G401 (cell line): Measurements from ENCODE around the gene NFXL1. TPM values are rescaled to one million over a fixed set of nuclear protein-coding genes. Genes with fewer than 3 reads are reported as not detected.

Source experiments
- DNase-seq: peaks from one replicate; pipeline ENCODE4 v3.0.0-alpha.2; 2015; ENCODE audit warnings: low spot score
- in situ Hi-C: cut with HindIII; loops from 2 replicates; pipeline ENCODE4 v1.10.0; 2016; ENCODE audit warnings: low sequenced_read_pairs, mixed read lengths
- total RNA-seq: library from RNA; depleted of rRNA; stranded (reverse); fragments of >200 nt; shearing (Covaris generic); gene quantifications from 2 replicates; pipeline ENCODE4 v1.2.3, GENCODE V29; 2014

The NFXL1 gene
- total RNA-seq, 1 experiment from 2014 or later: 4.1 TPM

DNA sequence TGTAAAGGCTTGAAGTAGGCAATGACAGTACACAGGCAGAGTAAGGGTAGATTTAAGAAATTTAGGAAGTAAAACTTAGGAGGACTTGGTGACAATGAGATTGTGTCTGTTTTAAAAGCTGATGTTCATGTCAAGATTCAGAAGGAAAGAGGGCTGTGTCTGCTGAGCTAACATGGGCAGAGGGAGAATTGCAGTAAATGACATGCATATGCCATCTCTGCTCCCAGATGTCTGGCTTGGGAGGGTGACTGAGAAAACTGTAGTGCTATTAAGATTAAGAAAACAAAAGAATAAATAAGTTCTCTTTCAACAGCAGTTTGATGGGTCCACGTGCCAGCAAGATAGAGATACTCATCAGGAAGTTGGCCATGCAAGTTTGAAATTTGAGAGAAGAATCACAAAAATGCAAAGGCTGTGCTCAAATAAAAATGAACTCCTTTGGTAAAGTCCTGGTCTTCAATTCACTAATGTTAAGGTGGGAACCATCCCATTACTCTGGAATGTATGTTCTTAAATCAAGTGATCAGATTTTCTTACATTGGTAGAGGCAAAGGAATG, 7.2 kb downstream of the NFXL1 start:
- no peak for DNase-seq
- in situ Hi-C loops: no loop called here

DNA sequence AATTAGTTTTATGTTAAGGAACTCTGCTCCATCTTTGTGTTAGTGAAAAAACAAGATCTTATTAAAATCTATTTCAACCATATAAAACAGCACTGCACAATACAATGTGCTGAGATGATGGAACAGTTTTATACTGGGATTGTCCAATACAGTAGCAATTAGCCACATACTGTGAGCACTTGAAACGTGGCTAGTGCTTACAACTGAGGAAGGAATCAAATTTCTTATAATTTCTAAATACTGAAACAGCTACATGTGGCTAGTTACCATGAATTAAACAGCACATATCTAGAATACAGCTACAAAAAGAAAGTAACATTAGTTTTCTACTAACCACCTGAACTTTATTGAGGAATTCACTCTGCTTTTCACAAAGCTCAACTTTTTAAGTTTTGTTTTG, 14.7 kb downstream of the NFXL1 start:
- no peak for DNase-seq
- in situ Hi-C loops: no loop called here

DNA sequence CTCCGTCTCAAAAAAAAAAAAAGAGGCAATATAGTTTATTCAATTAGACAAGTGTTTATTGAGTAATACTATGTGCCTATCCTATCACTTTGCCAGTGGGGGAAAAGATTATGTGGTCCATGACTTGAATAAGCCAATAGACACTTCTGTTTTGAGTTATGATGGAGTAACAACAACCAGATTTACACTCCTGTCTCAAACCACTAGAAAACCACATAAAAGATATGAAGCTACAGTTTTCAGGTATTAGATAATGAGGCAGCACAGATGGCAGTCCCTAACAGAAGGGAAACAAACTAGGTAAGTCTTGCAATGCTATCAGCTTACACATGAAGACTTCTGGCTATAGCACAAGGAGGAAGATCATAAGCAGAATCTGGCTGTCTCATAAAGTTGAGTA, 22.5 kb downstream of the NFXL1 start:
- in situ Hi-C loops: no loop called here
- no peak for DNase-seq

DNA sequence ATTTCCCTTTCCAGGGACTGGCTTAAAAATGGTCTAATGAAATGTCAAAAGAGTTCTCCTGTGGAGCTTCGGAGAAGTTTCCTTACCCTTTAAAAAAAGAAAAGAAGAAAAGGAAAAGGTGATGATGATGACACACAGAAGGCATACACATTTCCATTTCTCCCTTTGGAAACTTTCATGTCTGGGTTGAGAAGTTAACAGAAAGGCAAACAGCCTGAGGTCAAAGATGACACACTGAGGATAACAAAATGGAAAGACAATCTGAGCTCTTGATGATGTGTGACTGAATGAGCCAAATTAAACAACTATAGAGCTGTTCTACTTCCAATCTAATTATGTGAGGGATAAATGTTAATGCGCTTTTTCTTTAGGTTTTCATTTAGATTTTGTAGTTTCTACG, 32.2 kb downstream of the NFXL1 start:
- no peak for DNase-seq
- in situ Hi-C loops: no loop called here

DNA sequence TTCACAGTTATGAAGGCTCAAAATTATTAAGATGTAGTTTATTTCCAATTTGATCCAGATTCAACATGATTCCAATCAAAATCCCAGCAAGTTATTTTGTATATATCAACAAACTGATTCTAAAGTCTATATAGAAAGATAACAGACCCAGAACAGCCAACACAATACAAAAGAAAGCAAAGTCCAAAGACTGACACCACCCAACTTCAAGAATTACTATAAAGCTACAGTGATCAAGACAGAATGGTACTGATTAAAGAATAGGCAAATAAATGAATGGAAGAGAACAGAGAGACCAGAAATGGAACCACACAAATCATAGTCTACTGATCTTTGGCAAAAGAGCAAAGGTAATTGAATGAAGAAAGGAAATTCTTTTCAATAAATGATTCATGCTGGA, 34.9 kb downstream of the NFXL1 start:
- DNase-seq: no peak
- in situ Hi-C loops: no loop called here

DNA sequence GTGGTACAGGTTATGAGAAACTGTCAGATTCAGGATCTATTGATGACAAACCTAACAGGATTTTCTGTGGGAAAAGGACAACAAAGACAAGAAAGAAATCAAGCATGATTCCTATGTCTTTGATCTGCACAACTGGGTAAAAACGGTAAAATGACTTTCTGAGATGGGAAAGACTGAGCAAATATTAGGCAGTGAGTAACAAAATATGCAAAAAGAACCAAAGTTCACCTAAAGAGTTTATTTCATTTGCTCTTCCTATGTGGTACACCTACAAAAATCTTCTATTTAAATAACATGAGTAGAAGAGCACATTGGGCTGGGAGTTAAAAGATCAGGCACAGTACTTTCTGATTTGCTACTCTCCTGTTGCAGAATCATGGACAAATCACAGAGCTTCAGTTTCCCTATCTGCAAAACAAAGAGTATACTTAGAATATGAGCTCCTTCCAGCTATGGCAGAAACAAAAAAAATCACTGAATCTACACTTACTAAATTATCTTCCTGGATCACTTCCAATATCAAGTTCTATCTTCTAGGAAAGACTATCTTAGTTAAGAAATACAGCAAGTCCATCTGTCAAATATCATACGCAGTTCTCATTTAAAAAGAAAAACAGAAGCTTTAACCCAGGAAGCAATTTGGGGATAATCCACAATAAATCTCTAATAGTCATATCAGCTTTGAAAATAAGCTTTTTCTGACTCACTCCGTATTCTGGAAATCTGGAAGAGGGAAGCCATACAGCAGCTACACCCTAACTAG, 37.4 kb downstream of the NFXL1 start:
- in situ Hi-C loops: no loop called here
- no peak for DNase-seq

DNA sequence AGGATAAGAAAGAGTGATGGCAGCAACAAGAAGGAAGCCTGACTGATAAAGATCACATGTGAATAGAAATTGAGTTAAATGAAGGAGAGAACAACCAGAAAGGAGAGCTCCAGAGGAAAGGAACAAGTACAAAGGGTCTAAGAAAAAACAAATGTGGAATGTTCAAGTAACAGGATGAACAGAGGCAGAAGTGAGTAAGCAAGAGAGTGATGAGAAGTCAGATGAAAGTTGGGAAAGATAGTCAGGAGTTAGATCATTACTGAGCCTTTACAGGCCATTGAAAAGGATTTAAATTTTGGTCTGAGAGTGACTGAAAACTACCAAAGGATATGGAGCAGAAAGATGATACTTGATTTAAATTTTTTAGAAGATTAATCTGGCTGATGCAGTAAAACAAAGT, 38.1 kb downstream of the NFXL1 start:
- in situ Hi-C loops: no loop called here
- no peak for DNase-seq

DNA sequence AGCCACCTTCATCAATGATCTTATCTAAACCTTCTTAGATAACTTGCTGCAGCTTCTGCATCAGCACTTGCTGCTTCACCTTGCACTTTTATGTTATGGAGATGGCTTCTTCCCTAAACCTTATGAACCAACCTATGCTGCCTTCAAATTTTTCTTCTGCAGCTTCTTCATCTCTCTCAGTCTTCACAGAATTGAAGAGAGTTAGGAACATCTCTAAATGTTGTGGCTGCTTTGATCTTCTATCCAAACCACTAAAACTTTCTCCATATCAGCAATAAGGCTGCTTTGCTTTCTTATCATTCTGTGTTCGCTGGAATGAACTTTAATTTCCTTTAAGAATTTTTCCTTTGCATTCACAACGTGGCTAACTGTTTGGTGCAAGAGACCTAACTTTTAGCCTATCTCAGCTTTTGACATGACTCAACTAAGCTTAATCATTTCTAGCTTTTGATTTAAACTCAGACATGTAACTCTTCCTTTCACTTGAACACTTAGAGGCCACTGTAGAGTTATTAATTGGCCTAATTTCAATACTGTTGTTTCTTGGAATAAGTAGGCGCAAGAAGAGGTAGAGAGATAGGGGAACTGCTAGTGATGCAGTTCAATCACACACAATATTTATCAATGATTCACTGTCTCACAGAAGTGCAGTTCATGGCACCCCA, 40.4 kb downstream of the NFXL1 start:
- in situ Hi-C loops: no loop called here
- DNase-seq: no peak

DNA sequence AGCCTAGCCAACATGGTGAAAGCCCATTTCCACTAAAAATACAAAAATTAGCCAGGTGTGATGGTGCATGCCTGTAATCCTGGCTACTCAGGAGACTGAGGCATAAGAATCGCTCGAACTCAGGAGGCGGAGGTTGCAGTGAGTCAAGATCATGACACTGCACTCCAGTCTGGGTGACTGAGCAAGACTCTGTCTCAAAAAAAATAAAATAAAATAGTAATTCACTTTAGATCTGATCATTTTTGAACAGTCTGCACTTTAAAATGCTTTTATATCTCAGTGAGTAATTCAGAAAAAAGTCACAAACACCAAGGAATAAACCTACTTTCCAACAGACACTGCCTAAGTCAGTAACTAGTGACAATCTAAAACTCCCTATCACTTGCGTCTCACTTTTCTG, 50.9 kb downstream of the NFXL1 start:
- DNase-seq: no peak
- in situ Hi-C loops: no loop called here

DNA sequence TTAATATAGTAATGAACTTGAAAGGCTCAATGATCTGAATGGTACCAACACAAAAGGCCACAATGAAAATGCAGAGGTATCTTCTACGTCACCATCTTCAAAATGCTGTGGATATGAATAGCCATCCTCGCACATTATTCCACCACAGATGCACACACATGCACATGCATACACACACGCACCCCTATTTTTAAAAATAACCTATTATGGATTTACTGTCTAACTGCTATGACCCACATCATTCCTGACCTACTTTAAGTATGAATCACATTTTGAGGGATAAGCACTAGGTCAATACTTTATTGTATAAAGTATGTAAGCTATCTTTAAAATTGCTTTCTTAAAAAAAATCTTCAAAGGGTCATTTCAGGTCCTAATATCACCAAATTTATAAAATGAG, 52.1 kb downstream of the NFXL1 start:
- DNase-seq: no peak
- in situ Hi-C loops: no loop called here

DNA sequence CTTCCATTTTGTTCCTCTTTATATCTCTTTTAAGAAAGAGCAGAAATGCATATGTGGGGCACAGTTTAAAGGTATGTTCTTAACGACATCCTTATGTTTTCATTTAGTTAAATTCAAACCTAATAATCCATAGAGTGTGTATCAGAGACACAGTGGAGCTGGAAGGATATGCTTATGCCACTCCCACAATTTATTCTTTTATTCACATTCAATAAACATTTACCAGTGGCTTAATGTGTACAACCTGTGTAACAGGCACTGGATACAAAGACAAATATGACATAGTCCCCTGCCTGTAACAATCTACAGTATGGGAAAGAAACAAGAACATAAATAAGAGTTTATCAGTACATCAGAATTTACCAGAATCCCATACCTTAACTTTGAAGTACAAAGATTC, 54.1 kb downstream of the NFXL1 start:
- in situ Hi-C loops: no loop called here
- no peak for DNase-seq

DNA sequence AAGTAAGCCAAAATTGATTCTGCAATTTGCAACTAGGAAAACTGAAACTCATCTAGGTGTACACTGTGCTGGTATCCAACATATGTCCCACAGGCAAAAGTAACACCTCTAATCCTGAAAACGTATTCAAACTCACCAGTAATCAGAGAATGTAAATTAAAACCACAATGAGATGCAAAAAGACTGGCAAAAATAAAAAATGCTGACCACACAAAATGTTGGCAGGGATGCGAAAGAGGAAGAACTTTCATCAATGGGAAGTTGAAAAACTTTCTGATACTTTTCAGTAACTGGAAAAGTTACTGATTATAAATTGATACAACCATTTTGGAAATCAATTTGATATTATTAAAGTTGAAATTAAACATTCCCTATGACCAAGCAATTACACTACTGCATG, 56.4 kb downstream of the NFXL1 start:
- no peak for DNase-seq
- in situ Hi-C loops: no loop called here

DNA sequence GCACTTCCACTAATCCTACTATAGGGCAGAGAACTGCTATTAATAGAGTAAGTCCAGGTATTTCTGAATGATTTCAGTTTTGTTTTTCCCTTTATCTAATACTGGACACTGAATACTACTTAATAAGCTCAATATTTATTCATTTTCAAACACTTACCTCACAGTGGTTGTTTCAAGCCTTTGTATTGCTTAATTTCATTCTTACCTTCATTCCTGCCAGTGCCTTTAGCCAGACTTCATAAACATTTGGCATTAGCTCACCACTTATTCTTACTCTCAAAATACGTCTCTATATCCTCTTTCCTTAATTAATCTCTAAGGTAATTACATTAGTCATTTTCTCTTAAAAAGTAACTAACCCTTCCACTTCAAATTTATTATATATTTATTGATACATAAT, 57.7 kb downstream of the NFXL1 start:
- in situ Hi-C loops: no loop called here
- DNase-seq: no peak

DNA sequence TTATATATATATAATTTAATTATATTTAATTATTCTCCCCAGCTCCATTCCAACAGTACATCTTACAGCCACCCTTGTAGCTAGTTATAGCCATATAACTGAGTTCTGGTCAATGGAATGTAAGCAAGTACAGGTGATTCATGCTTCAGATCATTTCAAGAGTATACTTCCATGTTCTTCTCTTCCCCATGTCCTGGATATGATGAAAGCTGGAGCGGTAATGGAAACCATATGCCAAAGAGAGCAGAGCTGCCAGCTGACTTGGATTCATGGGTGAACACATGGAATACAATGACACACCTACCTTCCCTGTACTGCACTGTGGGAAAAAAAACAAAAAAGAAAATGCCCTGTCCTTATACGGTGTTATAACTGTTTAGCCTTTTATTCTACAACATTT, 59.0 kb downstream of the NFXL1 start:
- in situ Hi-C loops: no loop called here
- DNase-seq: no peak

DNA sequence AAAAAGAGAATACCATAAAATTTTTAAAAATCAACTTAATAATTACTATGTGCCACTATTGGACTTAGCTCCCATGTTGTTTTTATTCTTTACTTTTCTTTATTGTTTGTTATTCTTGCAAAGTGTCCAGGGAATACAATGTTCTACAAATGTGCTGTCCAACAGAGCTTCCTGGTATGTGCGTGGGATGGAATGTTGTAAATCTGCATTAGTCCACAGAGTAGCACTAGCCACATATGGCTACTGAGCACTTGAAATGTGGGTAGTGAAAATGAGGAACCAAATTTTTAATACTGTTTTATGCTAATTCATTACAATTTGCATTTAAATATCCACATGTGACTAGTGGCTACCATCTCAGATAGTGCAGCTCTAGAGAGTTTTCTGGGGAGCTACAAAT, 62.2 kb downstream of the NFXL1 start:
- DNase-seq: no peak
- in situ Hi-C loops: no loop called here

DNA sequence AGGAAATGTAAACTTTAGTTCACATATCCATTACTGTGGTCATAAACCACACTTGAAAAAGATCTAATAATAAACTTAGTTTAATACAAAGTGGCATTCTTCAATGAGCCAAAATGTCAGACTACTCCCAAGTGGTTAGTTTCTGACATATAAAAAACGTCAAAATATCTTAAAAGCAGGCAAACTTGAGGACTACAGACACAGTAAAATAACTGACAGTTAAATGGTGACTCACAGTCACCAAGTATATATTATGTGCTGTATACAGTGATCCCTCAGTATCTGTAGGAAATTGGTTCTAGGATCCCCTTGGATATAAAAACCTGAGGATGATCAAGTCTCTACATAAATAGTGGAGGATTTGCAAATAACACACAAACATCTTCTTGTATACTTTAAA, 64.9 kb downstream of the NFXL1 start:
- DNase-seq: no peak
- in situ Hi-C loops: no loop called here

DNA sequence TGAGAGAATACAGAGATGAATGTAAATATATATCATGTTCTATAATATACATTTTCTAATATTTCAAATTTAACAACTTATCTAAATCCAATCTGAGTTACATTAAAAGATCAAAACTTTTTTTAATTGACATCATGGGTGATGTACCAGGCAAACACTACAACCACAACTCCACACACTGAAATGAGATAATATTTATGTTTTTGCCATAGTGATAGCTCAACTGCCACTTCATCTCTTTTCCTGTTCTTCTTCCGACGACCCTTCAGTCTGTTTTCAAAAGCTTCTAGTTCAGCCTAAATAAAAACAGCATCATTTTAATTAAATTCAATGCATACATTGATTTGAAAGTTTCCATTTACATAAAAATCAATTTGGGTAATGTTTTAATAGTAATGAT, 66.3 kb downstream of the NFXL1 start:
- in situ Hi-C loops: no loop called here
- no peak for DNase-seq

DNA sequence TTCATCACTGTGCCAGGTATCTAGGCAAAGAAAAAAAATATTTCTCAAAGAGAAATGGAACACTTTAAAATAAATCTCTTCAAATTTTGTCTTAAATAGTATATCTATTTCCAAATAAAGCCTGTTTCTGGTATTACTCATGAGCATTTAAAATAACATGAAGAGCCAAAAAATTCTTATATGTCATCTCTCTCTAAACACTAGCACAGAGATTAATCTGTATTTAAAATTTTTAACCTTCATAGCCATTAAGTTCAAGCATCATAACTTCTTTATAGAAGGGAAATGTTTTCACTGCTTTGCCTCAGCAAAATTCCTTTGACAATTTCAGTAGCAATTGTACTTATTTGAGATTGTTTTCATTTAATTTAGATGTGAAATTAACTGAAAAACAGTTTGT, 71.4 kb downstream of the NFXL1 start:
- in situ Hi-C loops: no loop called here
- DNase-seq: no peak

DNA sequence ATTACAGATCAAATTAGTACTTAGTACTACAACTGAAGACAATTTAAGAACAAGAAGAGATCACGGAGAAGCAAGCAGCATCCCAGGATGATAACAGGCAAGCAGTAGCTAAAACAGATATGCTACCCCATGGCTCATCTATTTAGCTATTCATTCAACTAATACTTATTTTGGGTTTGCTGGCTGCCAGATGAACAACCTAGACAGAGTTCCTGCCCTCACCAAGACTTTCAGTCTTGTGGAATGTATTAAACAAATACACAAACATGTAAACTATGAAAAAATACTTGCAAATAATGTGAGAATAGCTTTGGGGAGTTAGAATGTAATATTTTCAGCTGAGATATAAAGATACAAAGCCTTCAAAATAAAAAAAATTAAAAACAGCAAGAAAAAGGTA, 74.1 kb downstream of the NFXL1 start:
- no peak for DNase-seq
- in situ Hi-C loops: no loop called here

DNA sequence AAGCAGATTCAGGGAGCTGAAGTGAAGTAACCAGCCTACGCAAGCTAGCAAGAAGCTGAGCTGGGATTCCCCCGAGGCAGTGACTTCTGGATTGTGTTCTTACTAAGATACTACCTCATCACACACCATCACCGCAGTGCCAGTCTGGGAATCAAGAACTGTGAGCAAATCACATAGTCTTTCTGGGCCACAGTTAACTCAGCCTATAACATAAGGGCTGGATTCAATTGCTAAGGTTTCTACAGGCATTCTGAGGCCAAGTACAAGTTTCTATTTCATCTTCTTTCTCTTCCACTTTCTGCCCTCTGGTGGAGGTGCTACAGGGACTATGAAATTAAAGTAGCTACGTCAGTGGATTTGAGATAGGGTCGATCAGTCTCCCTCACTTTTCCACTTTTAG, 75.1 kb downstream of the NFXL1 start:
- in situ Hi-C loops: no loop called here
- DNase-seq: peak; percentile 15

DNA sequence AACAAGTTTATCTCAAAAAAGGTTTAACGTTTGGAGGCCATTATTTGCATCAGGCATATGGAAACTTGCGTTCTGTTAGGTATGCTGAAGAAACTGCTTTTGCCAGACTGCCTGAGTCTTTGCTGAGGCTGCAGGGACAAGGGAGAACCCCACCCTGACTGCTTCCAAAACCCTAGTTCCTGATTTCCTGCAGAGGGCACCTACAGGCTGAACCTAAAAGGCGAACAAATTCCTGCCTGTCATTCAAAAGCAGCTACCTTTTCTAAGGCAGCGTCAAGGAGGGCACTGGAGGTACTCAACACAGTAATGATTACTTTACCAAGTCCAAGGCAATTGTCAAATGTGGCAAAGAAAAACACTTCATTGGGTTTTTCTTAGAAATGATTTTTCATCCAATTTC, 75.9 kb downstream of the NFXL1 start:
- in situ Hi-C loops: no loop called here
- peak; percentile 3 for DNase-seq
